NB4 (cell line): ENCODE results near the gene IQGAP2.

Experiments used
- CTCF ChIP-seq: IDR thresholded peaks from one replicate; pipeline ENCODE4 v1.5.1; 2012; ENCODE audit warnings: low read depth, low read length
- MAX ChIP-seq: IDR thresholded peaks from 2 replicates; pipeline ENCODE4 v1.6.1; 2011; ENCODE audit warnings: low read depth, low read length
- POLR2A ChIP-seq: IDR thresholded peaks from 2 replicates; pipeline ENCODE4 v1.6.1; 2011; ENCODE audit warnings: mild to moderate bottlenecking; ENCODE audit not compliant: insufficient read length; ENCODE audit errors: extremely low read depth

DNA sequence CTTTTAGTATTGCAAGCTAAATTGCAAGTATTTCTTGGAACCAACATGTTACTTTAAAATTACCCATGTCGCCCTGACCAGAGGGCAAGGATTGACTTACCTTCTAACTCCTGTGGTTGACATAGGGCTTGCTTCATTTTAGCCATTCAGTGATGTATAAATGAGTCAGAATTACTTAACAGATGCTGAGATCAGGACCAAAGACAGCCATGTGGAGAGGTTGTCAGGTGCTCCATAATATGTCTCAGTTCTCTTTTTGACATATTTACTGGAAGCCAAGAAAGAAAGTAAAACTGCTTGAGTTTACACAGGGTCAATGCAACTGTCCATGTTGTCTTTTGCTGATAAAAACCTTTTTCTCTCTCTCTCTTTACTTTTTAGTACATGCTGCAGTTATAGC, 186.9 kb downstream of the IQGAP2 start:
- TF ChIP-seq CTCF (no peak), POLR2A (no peak), MAX (no peak)
